Measurements from ENCODE around the gene ENTR1. TPM values are rescaled to one million over a fixed set of nuclear protein-coding genes. Genes with fewer than 3 reads are reported as not detected.

ENTR1 gene
- total and polyA plus RNA-seq, 2 of the 13 experiments (the other 11 are each of a cell fraction or from before 2014, with no cell fraction given) = 70.1 to 76.4 TPM

GRCh38 chr9:136409557-136410455 lies 608 bp downstream of the ENTR1 start (continued):
- TF ChIP-seq ZIK1 (CRISPR knock-in tag; IDR thresholded peaks at IDR 0.05; ENCODE audit: borderline replicate concordance, low read depth) (no peak), PAX8 (CRISPR knock-in tag; IDR thresholded peaks at IDR 0.05; ENCODE audit: borderline replicate concordance) (no peak), ZNF605 (CRISPR knock-in tag; IDR thresholded peaks at IDR 0.05) (0 out of 2 replicates have a peak, but pooled peaks have one; percentile 58), HMGA1 (CRISPR knock-in tag; conservative IDR thresholded peaks at IDR 0.05) (no peak), ZBTB7A (CRISPR knock-in tag; IDR thresholded peaks at IDR 0.05) (no peak), NBN (conservative IDR thresholded peaks at IDR 0.05) (no peak), HDAC6 (IDR thresholded peaks at IDR 0.05; ENCODE audit: low read depth, low read length) (no peak), SNAI1 (CRISPR knock-in tag; IDR thresholded peaks at IDR 0.05; ENCODE audit: borderline replicate concordance) (no peak), ZFX (CRISPR knock-in tag; IDR thresholded peaks at IDR 0.05; ENCODE audit: low read depth) (no peak), ZNF776 (CRISPR knock-in tag; IDR thresholded peaks at IDR 0.05) (no peak), ZNF260 (CRISPR knock-in tag; IDR thresholded peaks at IDR 0.05; ENCODE audit: borderline replicate concordance, low read depth) (no peak), RARG (CRISPR knock-in tag; IDR thresholded peaks at IDR 0.05; ENCODE audit: low read depth) (no peak), ZBTB20 (CRISPR knock-in tag; IDR thresholded peaks at IDR 0.05; ENCODE audit: borderline replicate concordance, low read depth) (peak; percentile 40; the same call in 1 of the 2 replicates)
- TF ChIP-seq, protein P1, sequence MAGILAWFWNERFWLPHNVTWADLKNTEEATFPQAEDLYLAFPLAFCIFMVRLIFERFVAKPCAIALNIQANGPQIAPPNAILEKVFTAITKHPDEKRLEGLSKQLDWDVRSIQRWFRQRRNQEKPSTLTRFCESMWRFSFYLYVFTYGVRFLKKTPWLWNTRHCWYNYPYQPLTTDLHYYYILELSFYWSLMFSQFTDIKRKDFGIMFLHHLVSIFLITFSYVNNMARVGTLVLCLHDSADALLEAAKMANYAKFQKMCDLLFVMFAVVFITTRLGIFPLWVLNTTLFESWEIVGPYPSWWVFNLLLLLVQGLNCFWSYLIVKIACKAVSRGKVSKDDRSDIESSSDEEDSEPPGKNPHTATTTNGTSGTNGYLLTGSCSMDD (CRISPR knock-in tag; IDR thresholded peaks at IDR 0.05) = no peak
- TF ChIP-seq, protein P2, sequence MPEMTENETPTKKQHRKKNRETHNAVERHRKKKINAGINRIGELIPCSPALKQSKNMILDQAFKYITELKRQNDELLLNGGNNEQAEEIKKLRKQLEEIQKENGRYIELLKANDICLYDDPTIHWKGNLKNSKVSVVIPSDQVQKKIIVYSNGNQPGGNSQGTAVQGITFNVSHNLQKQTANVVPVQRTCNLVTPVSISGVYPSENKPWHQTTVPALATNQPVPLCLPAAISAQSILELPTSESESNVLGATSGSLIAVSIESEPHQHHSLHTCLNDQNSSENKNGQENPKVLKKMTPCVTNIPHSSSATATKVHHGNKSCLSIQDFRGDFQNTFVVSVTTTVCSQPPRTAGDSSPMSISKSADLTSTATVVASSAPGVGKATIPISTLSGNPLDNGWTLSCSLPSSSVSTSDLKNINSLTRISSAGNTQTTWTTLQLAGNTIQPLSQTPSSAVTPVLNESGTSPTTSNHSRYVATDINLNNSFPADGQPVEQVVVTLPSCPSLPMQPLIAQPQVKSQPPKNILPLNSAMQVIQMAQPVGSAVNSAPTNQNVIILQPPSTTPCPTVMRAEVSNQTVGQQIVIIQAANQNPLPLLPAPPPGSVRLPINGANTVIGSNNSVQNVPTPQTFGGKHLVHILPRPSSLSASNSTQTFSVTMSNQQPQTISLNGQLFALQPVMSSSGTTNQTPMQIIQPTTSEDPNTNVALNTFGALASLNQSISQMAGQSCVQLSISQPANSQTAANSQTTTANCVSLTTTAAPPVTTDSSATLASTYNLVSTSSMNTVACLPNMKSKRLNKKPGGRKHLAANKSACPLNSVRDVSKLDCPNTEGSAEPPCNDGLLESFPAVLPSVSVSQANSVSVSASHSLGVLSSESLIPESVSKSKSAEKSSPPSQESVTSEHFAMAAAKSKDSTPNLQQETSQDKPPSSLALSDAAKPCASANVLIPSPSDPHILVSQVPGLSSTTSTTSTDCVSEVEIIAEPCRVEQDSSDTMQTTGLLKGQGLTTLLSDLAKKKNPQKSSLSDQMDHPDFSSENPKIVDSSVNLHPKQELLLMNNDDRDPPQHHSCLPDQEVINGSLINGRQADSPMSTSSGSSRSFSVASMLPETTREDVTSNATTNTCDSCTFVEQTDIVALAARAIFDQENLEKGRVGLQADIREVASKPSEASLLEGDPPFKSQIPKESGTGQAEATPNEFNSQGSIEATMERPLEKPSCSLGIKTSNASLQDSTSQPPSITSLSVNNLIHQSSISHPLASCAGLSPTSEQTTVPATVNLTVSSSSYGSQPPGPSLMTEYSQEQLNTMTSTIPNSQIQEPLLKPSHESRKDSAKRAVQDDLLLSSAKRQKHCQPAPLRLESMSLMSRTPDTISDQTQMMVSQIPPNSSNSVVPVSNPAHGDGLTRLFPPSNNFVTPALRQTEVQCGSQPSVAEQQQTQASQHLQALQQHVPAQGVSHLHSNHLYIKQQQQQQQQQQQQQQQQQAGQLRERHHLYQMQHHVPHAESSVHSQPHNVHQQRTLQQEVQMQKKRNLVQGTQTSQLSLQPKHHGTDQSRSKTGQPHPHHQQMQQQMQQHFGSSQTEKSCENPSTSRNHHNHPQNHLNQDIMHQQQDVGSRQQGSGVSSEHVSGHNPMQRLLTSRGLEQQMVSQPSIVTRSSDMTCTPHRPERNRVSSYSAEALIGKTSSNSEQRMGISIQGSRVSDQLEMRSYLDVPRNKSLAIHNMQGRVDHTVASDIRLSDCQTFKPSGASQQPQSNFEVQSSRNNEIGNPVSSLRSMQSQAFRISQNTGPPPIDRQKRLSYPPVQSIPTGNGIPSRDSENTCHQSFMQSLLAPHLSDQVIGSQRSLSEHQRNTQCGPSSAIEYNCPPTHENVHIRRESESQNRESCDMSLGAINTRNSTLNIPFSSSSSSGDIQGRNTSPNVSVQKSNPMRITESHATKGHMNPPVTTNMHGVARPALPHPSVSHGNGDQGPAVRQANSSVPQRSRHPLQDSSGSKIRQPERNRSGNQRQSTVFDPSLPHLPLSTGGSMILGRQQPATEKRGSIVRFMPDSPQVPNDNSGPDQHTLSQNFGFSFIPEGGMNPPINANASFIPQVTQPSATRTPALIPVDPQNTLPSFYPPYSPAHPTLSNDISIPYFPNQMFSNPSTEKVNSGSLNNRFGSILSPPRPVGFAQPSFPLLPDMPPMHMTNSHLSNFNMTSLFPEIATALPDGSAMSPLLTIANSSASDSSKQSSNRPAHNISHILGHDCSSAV (CRISPR knock-in tag; IDR thresholded peaks at IDR 0.05; ENCODE audit: borderline replicate concordance) = no peak
- TF ChIP-seq, protein P3, sequence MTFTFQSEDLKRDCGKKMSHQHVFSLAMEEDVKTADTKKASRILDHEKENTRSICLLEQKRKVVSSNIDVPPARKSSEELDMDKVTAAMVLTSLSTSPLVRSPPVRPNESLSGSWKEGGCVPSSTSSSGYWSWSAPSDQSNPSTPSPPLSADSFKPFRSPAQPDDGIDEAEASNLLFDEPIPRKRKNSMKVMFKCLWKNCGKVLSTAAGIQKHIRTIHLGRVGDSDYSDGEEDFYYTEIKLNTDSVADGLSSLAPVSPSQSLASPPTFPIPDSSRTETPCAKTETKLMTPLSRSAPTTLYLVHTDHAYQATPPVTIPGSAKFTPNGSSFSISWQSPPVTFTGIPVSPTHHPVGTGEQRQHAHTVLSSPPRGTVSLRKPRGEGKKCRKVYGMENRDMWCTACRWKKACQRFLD (CRISPR knock-in tag; IDR thresholded peaks at IDR 0.05; ENCODE audit: borderline replicate concordance) = no peak

Measured in HepG2 (cell line).